GM12865 (cell line): ENCODE measurements around the gene SLCO3A1.

Experiments
- DNase-seq: peaks from one replicate; pipeline ENCODE4 v3.0.0; 2010; ENCODE audit warnings: low read depth
- H3K4me3 ChIP-seq: 2 replicates; pipeline ENCODE4 v1.5.1; 2011; ENCODE audit warnings: mild to moderate bottlenecking, low read depth, low read length, control low read depth
- CTCF ChIP-seq: IDR thresholded peaks from 2 replicates; pipeline ENCODE4 v1.5.1; 2011; ENCODE audit warnings: low read length, control low read depth, low read depth, inconsistent platforms; ENCODE audit not compliant: insufficient read depth; ENCODE audit errors: missing control alignments

The SLCO3A1 gene

GRCh38 chr15:92040350-92040749 lies 186.8 kb downstream of the SLCO3A1 start:
- H3K4me3 ChIP-seq = no peak overlapping the region
- no peak for DNase-seq
- no peak for TF ChIP-seq CTCF

GRCh38 chr15:92041371-92041770 lies 187.9 kb downstream of the SLCO3A1 start:
- DNase-seq = no peak
- no peak overlapping the region for H3K4me3 ChIP-seq
- no peak for TF ChIP-seq CTCF

GRCh38 chr15:92043283-92043682 lies 189.8 kb downstream of the SLCO3A1 start:
- no peak for TF ChIP-seq CTCF
- DNase-seq = no peak
- H3K4me3 ChIP-seq = no peak overlapping the region

- no peak for DNase-seq
- TF ChIP-seq CTCF = no peak
Observed at GRCh38 chr15:92044203-92044909, 190.8 kb downstream of the SLCO3A1 start.

GRCh38 chr15:92047900-92048299 lies 194.4 kb downstream of the SLCO3A1 start:
- no peak for DNase-seq
- H3K4me3 ChIP-seq = no peak overlapping the region
- TF ChIP-seq CTCF = no peak

More at GRCh38 chr15:92044203-92044909, 190.8 kb downstream of the SLCO3A1 start:
- H3K4me3 ChIP-seq = no peak overlapping the region

GRCh38 chr15:92048739-92049138 lies 195.2 kb downstream of the SLCO3A1 start:
- no peak overlapping the region for H3K4me3 ChIP-seq
- no peak for DNase-seq
- no peak for TF ChIP-seq CTCF
